MV-4-11 (cell line): ENCODE measurements around the gene CLDN18.
A peak's percentile ranks its signal among the peaks of the same experiment; 100 is the strongest.

Experiments used
- DNase-seq: peaks from one replicate; lab custom pipeline; 2025; lab: John Stamatoyannopoulos, UW

Gene CLDN18

GRCh38 chr3:138025553-138025952, 15.6 kb downstream of the CLDN18 start:
- DNase-seq = no peak

- no peak for DNase-seq
These were observed 17.9 kb downstream of the CLDN18 start for GRCh38 chr3:138027821-138028220.

- no peak for DNase-seq
These were observed 20.8 kb downstream of the CLDN18 start for GRCh38 chr3:138030734-138031280.

GRCh38 chr3:138031536-138031935, 21.6 kb downstream of the CLDN18 start:
- DNase-seq = no peak

- DNase-seq = no peak
These were observed 22.6 kb downstream of the CLDN18 start for GRCh38 chr3:138032567-138032966.

- DNase-seq = no peak
These were observed 23.3 kb downstream of the CLDN18 start for GRCh38 chr3:138033202-138033691.

GRCh38 chr3:138034918-138035317, 25.0 kb downstream of the CLDN18 start:
- DNase-seq = no peak

- no peak for DNase-seq
These were observed 26.6 kb downstream of the CLDN18 start for GRCh38 chr3:138036572-138036971.

- DNase-seq = no peak
These were observed 28.9 kb downstream of the CLDN18 start for GRCh38 chr3:138038725-138039462.

- no peak for DNase-seq
These were observed 32.1 kb downstream of the CLDN18 start for GRCh38 chr3:138042043-138042442.

GRCh38 chr3:138043266-138044029, 33.5 kb downstream of the CLDN18 start:
- DNase-seq = no peak

GRCh38 chr3:138046085-138046484, 36.1 kb downstream of the CLDN18 start:
- no peak for DNase-seq

- no peak for DNase-seq
These were observed 37.0 kb downstream of the CLDN18 start for GRCh38 chr3:138046955-138047354.

- DNase-seq = no peak
These were observed 37.7 kb downstream of the CLDN18 start for GRCh38 chr3:138047596-138048158.

- DNase-seq = no peak
These were observed 39.4 kb downstream of the CLDN18 start for GRCh38 chr3:138049157-138049919.

GRCh38 chr3:138051947-138052802, 42.2 kb downstream of the CLDN18 start:
- DNase-seq = peak; percentile 29

- DNase-seq = no peak
These were observed 44.1 kb downstream of the CLDN18 start for GRCh38 chr3:138054057-138054456.

GRCh38 chr3:138057384-138057783, 47.4 kb downstream of the CLDN18 start:
- DNase-seq = no peak

- DNase-seq = no peak
These were observed 49.3 kb downstream of the CLDN18 start for GRCh38 chr3:138059261-138059660.

- DNase-seq = peak; percentile 71
These were observed 50.8 kb downstream of the CLDN18 start for GRCh38 chr3:138060792-138061191.

GRCh38 chr3:138062037-138062436, 52.1 kb downstream of the CLDN18 start:
- DNase-seq = no peak
